ENCODE data around the gene DNAH8. TPM values are rescaled to one million over a fixed set of nuclear protein-coding genes. Genes with fewer than 3 reads are reported as not detected.

The DNAH8 gene
- total RNA-seq, 4 donors from 2014 or later: 0.22 TPM; not detected in 3

DNA sequence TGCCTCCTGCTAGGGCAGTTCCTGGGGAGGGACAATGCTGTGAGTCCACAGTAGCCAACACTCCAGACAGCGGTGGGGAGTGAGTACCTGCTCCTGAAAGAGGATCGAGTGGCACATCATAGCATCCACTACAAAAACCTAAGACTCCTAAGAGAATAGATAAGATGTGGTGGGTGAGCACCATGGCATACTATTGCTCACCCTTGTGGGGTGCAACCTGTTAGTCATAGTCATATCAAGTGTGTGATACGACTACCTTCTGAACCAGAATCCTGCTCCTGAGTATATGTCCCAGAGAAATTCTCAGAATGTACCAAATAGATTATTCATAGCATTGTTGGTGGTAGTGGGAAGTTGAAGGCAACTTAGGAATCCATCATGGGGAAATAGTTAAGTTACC, 270.7 kb downstream of the DNAH8 start:
- H3K27ac ChIP-seq: no peak overlapping the region
- no peak overlapping the region for H3K4me3 ChIP-seq
- TF ChIP-seq, protein P1, sequence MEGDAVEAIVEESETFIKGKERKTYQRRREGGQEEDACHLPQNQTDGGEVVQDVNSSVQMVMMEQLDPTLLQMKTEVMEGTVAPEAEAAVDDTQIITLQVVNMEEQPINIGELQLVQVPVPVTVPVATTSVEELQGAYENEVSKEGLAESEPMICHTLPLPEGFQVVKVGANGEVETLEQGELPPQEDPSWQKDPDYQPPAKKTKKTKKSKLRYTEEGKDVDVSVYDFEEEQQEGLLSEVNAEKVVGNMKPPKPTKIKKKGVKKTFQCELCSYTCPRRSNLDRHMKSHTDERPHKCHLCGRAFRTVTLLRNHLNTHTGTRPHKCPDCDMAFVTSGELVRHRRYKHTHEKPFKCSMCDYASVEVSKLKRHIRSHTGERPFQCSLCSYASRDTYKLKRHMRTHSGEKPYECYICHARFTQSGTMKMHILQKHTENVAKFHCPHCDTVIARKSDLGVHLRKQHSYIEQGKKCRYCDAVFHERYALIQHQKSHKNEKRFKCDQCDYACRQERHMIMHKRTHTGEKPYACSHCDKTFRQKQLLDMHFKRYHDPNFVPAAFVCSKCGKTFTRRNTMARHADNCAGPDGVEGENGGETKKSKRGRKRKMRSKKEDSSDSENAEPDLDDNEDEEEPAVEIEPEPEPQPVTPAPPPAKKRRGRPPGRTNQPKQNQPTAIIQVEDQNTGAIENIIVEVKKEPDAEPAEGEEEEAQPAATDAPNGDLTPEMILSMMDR (IDR thresholded peaks at IDR 0.05): no peak
- TF ChIP-seq POLR2A (IDR thresholded peaks at IDR 0.05): no peak
- TF ChIP-seq EP300 (IDR thresholded peaks at IDR 0.05): no peak
- no peaks in the 10 kb centered on the region for H3K4me1 ChIP-seq
- H3K27me3 ChIP-seq: peaks cover 0 to 23% of the 10 kb centered on the region in 2 donors
- H3K36me3 ChIP-seq: no peaks in the 10 kb centered on the region
- H3K9me3 ChIP-seq: no peaks in the 10 kb centered on the region
- DNase-seq (ENCODE audit: low spot score in 2 of 2): no peak
- 86% methylated on average over 3 of the region's 3 CpGs for WGBS, 2 donors

DNA sequence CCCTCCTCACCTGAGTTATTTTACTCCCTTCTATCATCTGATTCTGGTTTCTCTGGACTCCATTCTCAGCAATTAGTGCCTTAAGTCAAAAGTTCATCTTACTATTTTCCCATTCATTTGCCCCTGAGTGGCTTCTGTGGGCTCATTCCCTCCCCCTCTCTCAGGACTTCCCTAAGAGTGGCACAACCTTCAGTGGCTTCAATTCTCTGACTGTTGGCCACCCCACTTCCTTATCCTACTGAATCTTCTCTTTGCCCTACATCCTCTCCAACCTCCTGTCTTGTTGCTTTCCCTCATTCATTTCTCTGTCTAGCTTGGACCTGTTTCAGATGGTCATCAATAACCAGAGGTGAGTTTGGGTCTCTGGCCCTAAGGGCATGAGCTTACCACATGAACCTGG, 272.4 kb downstream of the DNAH8 start:
- TF ChIP-seq POLR2A (IDR thresholded peaks at IDR 0.05) (no peak), EP300 (IDR thresholded peaks at IDR 0.05) (no peak)
- TF ChIP-seq, protein P1 (IDR thresholded peaks at IDR 0.05): no peak
- no peaks in the 10 kb centered on the region for H3K4me1 ChIP-seq
- H3K9me3 ChIP-seq: no peaks in the 10 kb centered on the region
- DNase-seq (ENCODE audit: low spot score in 2 of 2): no peak
- H3K36me3 ChIP-seq: no peaks in the 10 kb centered on the region
- no peak overlapping the region for H3K27ac ChIP-seq
- peaks cover 0 to 23% of the 10 kb centered on the region in 2 donors for H3K27me3 ChIP-seq
- H3K4me3 ChIP-seq: no peak overlapping the region

DNA sequence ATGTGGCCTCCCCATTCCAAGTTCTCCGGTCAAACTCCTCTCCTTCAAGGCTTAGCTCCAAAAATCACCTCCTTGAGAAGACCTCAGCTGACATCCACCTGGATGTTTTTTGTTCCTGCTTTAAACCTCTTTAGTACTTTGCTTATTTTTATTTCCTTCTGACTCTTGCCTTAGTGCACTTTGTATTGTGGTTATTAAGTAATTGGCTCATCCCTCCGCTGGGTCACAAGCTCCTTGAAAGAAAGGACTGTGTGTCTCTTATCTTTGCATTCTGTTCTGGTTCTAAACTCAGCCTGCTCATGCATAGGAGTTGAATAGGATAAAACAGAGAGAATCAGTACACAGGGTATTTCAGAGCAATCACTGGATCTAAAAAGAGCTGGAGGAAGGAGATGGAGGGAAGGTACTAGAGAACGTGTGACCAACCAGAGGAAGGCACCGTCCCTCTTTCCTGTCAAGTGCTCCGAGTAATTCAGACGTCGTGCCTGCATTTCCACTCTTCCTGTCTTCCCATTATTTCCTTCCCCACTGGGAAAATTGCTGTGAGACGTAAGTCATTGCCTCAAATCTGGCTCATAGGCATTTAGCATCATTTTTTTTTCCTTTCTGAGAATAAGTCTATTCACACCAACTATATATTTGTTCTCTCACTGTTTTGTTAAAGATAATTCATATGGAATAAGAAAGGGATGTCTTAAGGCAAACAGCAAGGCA, 273.8 kb downstream of the DNAH8 start:
- peaks cover 0 to 15% of the 10 kb centered on the region in 2 donors for H3K27me3 ChIP-seq
- no peak for TF ChIP-seq POLR2A (IDR thresholded peaks at IDR 0.05)
- TF ChIP-seq, protein P1 (IDR thresholded peaks at IDR 0.05): no peak
- H3K36me3 ChIP-seq: no peaks in the 10 kb centered on the region
- no peak for DNase-seq (ENCODE audit: low spot score in 2 of 2)
- no peak overlapping the region for H3K27ac ChIP-seq
- H3K4me1 ChIP-seq: no peaks in the 10 kb centered on the region
- H3K4me3 ChIP-seq: no peak overlapping the region
- 41 to 44% methylated on average over 8 of the region's 8 CpGs for WGBS, 2 donors
- H3K9me3 ChIP-seq: no peaks in the 10 kb centered on the region

DNA sequence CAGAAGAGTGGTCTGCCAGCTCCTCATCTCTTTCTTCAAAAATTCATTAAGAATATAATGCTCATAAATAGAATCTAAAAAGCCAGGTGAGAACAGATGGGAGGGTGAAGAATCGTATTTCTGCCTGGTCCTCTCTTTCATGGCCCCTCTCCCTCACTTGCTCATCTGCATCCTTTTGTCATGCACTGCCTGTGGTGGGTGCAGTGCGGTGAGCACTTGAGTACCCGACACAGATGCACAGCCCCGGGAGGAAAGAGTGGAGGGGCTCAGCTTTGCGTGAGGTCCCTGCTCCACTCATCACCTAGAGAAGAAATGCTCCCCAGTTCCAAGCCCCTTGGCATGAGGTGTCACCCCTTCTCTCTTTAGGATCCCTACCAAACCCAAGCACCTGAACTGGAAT, 275.4 kb downstream of the DNAH8 start:
- no peak for TF ChIP-seq EP300 (IDR thresholded peaks at IDR 0.05)
- no peak for TF ChIP-seq POLR2A (IDR thresholded peaks at IDR 0.05)
- no peak overlapping the region for H3K4me3 ChIP-seq
- H3K9me3 ChIP-seq: no peaks in the 10 kb centered on the region
- H3K27ac ChIP-seq: no peak overlapping the region
- peaks cover 0 to 6% of the 10 kb centered on the region in 2 donors for H3K27me3 ChIP-seq
- 36 to 39% methylated on average over 5 of the region's 5 CpGs for WGBS, 2 donors
- H3K36me3 ChIP-seq: no peaks in the 10 kb centered on the region
- no peaks in the 10 kb centered on the region for H3K4me1 ChIP-seq
- DNase-seq (ENCODE audit: low spot score in 2 of 2): no peak

DNA sequence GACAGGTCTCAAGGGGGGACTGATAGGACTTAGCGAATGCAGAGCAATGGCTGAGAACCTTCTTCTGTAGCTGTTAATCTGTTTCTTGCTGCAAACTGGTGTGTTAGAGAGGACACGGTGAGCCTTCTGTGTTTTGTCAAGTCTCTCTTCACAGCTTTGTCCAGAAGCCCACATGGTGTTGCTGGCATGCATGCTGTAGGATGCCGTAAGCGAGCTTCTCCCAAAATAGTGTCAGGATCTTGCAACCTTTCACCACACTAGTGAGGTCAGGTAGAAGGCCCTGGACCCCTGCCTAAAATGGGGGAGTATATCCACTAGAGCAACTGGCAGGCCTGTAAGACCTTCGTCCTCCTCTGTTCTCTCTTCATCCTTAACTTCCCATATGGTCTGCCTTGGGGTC, 281.6 kb downstream of the DNAH8 start:
- H3K27ac ChIP-seq: no peak overlapping the region
- H3K4me3 ChIP-seq: no peak overlapping the region
- H3K27me3 ChIP-seq: peaks cover 0 to 23% of the 10 kb centered on the region in 2 donors
- H3K4me1 ChIP-seq: no peaks in the 10 kb centered on the region
- no peak for DNase-seq (ENCODE audit: low spot score in 2 of 2)
- TF ChIP-seq EP300 (IDR thresholded peaks at IDR 0.05) (no peak), POLR2A (IDR thresholded peaks at IDR 0.05) (no peak)
- TF ChIP-seq, protein P1 (IDR thresholded peaks at IDR 0.05): no peak
- WGBS, 2 donors: 68 to 73% methylated on average over 5 of the region's 5 CpGs
- H3K36me3 ChIP-seq: no peaks in the 10 kb centered on the region
- no peaks in the 10 kb centered on the region for H3K9me3 ChIP-seq

Measured in tibial nerve (tissue), 4 donors.